ENCODE results near the gene PRPSAP2.

The PRPSAP2 gene

DNA sequence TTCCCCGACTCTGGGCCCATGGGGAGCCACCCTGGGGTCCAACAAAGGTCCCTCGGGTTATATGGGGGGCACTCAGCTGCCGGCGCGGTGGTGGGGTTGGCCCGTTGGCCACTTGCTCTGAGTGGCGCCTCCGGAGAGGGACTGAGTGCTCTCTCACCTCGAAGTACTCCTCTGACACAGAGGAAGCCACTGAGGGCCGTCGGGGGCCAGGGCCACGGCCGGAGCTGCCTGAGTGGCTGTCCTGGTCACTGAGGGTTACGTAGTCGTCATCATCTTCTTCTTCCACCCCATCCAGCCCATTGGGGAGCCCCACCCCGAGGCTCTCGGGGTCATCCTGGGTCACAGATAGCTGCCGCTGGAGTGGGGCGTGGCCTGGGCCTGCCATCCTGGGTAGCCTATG is 119.7 kb downstream of the PRPSAP2 start:
- no peak for DNase-seq

GRCh38 chr17:18978050-18978449 is 120.1 kb downstream of the PRPSAP2 start:
- no peak for DNase-seq

DNA sequence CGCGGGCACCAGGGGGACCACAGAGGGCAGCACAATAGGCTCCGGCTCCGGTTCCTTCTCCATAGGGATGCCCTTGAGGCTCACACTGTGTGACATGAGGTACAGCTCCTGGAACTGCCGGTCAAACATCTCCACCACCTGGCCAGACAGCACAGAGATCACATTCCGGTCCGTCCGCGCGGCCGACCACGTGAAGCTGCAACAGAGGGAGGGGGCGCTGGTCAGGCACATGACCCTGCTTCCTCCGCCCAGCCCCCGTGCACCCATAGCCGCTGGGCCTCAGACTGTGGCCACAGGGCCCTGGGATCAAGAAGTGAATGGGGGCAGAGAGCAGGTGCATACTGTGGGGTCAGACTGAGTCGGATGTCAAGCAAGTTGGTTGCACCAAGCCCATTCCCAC is 120.7 kb downstream of the PRPSAP2 start:
- no peak for DNase-seq
